Glutamatergic neuron (in vitro differentiated cells): ENCODE data around the gene KRTAP5-3. TPM values are rescaled to one million over a fixed set of nuclear protein-coding genes. Genes with fewer than 3 reads are reported as not detected.
"Not testable (repeated sequence)": the region's sequence is repeated elsewhere in the genome, so short reads cannot be mapped to it uniquely, and the experiment has no call there.

Source experiments
- DNase-seq: peaks from one replicate; pipeline ENCODE4 v3.0.0; 2022
- H3K27ac Mint-ChIP-seq: one replicate; pipeline ENCODE4 v1.8.0; 2020; ENCODE audit warnings: mild to moderate bottlenecking, mixed read lengths, inconsistent platforms; ENCODE audit not compliant: unreplicated experiment
- H3K27me3 Mint-ChIP-seq: one replicate; pipeline ENCODE4 v1.8.0; 2020; ENCODE audit warnings: mild to moderate bottlenecking, moderate library complexity, mixed read lengths, inconsistent platforms; ENCODE audit not compliant: unreplicated experiment
- H3K36me3 Mint-ChIP-seq: one replicate; pipeline ENCODE4 v1.8.0; 2020; ENCODE audit warnings: mild to moderate bottlenecking, mixed read lengths, inconsistent platforms; ENCODE audit not compliant: unreplicated experiment
- H3K4me1 Mint-ChIP-seq: one replicate; pipeline ENCODE4 v1.8.0; 2020; ENCODE audit warnings: mild to moderate bottlenecking, low read depth, mixed read lengths, inconsistent platforms; ENCODE audit not compliant: unreplicated experiment
- H3K4me3 Mint-ChIP-seq: one replicate; pipeline ENCODE4 v1.8.0; 2020; ENCODE audit warnings: mild to moderate bottlenecking, mixed read lengths, inconsistent platforms; ENCODE audit not compliant: unreplicated experiment
- H3K9me3 Mint-ChIP-seq: one replicate; pipeline ENCODE4 v1.8.0; 2020; ENCODE audit warnings: mild to moderate bottlenecking, moderate library complexity, mixed read lengths, inconsistent platforms; ENCODE audit not compliant: unreplicated experiment
- CTCF ChIP-seq: fragments of 200-600 bp; sonication (generic); IDR thresholded peaks from one replicate; pipeline ENCODE4 v1.5.0; 2021; ENCODE audit not compliant: partially characterized antibody, unreplicated experiment
- total RNA-seq: library from RNA; stranded (reverse); fragmentation: NEBNext Ultra II Directional; extraction: Animal tissue kit (Norgen Biotek cat#: 25700); gene quantifications from one replicate; pipeline ENCODE4 v1.2.1, GENCODE V29; 2021; ENCODE audit not compliant: unreplicated experiment

Gene KRTAP5-3
- total RNA-seq, 1 donor from 2014 or later = not detected

DNA sequence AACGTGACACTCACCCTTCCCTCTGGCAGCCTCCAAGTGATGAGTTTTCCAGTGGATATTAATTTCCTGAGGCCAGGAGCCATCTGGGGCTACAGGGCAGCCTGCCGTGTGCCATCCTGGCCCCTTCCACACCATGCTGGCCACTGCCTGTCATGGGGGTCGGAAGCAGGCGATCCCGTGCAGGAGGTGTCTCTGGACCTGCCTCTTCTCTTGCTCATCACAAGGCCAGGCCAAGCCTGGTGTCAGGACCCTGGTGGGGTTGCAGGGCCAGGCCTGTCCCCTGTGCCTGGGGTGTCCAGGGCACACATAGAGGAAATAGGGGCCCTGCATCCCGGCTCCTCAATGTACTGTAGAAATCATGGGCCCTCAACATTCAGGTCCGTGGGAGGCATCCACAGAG lies 3.6 kb downstream of the KRTAP5-3 start:
- DNase-seq = no peak
- H3K4me1 Mint-ChIP-seq = peaks cover 3% of the 10 kb centered on the region
- no peak overlapping the region for H3K27ac Mint-ChIP-seq
- no peaks in the 10 kb centered on the region for H3K36me3 Mint-ChIP-seq
- H3K4me3 Mint-ChIP-seq = no peak overlapping the region
- H3K27me3 Mint-ChIP-seq = peaks cover 10% of the 10 kb centered on the region
- peaks cover 16% of the 10 kb centered on the region for H3K9me3 Mint-ChIP-seq
- no peak for TF ChIP-seq CTCF

- TF ChIP-seq CTCF = no peak
- Mint-ChIP-seq H3K27me3 (peaks cover 10% of the 10 kb centered on the region), H3K4me3 (no peak overlapping the region), H3K9me3 (peaks cover 16% of the 10 kb centered on the region), H3K4me1 (peaks cover 3% of the 10 kb centered on the region), H3K36me3 (no peaks in the 10 kb centered on the region), H3K27ac (no peak overlapping the region)
- DNase-seq = no peak
Observed at GRCh38 chr11:1604181-1604580, 4.1 kb downstream of the KRTAP5-3 start.

DNA sequence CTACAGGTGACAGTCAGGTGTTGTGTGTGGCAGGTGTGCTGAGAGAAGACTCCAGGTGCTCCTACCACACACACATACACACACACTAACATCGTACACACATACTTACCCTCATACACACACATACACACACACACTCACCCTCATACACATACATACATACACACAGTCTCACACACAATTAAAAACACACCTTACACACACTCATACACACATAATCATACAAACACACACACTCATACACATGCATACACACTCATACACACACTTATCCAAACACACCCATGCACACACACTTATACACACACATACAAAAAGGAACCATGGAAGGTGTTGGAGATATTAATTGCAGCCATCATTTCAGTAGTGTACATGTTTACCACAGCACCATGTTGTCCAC lies 4.6 kb downstream of the KRTAP5-3 start:
- Mint-ChIP-seq H3K4me3 (no peak overlapping the region), H3K27me3 (peaks cover 10% of the 10 kb centered on the region), H3K4me1 (peaks cover 3% of the 10 kb centered on the region), H3K36me3 (peaks cover 2% of the 10 kb centered on the region), H3K9me3 (peaks cover 18% of the 10 kb centered on the region), H3K27ac (no peak overlapping the region)
- TF ChIP-seq CTCF = no peak
- DNase-seq = no peak

DNA sequence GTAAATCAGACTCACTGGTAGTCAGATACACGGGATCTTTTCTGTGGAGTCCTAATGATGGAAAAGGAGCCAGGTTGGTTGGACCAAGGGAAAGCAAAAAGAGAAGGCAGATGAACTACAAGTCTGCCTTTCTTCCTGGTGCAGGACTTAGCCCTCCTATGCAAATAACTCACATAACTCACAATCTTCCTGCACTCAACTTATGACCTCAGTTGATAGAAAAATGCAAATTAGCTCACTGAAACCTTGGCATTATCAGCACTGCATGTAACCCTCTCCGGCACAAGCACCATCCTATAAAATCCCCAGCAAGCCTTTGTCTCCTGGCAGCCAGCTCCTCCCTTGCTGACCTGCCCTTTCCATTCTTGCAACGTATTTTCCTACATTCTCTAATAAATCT lies 6.6 kb downstream of the KRTAP5-3 start:
- not testable (repeated sequence) for H3K27me3 Mint-ChIP-seq, H3K4me1 Mint-ChIP-seq, DNase-seq, H3K27ac Mint-ChIP-seq, H3K4me3 Mint-ChIP-seq
- Mint-ChIP-seq H3K9me3 (peaks cover 17% of the 10 kb centered on the region), H3K36me3 (peaks cover 14% of the 10 kb centered on the region)

DNA sequence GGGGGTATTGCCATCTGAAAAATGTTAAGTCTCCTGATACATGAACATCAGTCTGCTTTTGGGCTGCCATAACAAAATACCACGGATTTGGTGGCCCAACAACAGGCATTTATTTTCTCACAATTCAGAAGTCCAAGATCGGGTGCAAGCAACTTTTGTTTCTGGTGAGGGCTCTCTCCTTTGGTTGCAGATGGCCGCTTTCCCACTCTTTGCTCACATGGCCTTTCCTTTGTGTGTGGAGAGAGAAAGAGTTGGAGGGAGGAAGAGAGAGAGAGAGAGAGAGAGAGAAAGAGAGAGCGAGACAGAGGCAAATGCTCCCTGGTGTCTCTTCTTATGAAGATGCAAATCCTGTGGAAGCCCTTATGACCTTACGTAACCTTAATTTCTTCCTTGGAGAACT lies 7.6 kb downstream of the KRTAP5-3 start:
- peaks cover 9% of the 10 kb centered on the region for H3K27me3 Mint-ChIP-seq
- TF ChIP-seq CTCF = no peak
- H3K4me1 Mint-ChIP-seq = no peaks in the 10 kb centered on the region
- DNase-seq = no peak
- peaks cover 14% of the 10 kb centered on the region for H3K36me3 Mint-ChIP-seq
- H3K9me3 Mint-ChIP-seq = peaks cover 16% of the 10 kb centered on the region
- no peak overlapping the region for H3K4me3 Mint-ChIP-seq
- H3K27ac Mint-ChIP-seq = no peak overlapping the region

DNA sequence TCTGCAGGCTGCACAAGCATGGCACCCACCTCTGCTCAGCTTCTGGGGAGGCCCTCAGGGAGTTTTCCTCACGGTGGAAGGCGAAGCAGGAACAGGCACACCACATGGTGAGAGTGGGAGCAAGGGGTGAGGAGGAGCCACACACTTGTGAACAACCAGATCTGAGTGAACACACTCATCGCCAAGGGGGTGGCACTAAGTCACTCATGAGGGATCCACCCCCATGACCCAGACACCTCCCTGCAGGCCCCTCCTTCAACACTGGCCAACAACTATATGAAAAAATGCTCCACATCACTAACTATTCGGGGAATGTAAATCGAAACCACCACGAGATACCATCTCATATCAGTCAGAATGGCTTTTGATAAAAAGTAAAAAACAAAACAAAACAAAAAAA lies 9.4 kb downstream of the KRTAP5-3 start:
- peaks cover 14% of the 10 kb centered on the region for H3K36me3 Mint-ChIP-seq
- H3K4me1 Mint-ChIP-seq = no peaks in the 10 kb centered on the region
- no peak for TF ChIP-seq CTCF
- no peak overlapping the region for H3K4me3 Mint-ChIP-seq
- H3K27me3 Mint-ChIP-seq = peaks cover 9% of the 10 kb centered on the region
- H3K27ac Mint-ChIP-seq = no peak overlapping the region
- DNase-seq = no peak
- peaks cover 16% of the 10 kb centered on the region for H3K9me3 Mint-ChIP-seq

DNA sequence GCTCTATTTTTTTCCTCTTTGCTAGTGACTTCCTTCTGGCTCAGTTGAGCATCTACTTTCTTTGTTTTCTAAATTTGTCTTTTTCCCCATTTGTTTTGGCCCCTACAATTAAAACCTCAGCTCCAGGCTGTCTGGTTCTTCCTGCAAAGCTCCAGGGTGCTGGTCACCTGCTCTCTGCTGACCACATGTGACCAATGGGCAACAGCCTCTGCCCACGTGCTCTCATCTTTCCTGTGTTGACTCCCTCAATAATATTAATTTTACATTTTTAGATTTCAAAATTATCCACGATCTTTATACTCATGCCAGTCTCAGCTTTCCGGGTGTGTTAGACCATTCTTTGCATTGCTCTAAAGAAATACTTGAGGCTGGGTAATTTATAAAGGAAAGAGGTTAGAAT lies 9.9 kb downstream of the KRTAP5-3 start:
- H3K9me3 Mint-ChIP-seq = peaks cover 16% of the 10 kb centered on the region
- H3K4me1 Mint-ChIP-seq, DNase-seq, H3K27me3 Mint-ChIP-seq, H3K4me3 Mint-ChIP-seq, H3K27ac Mint-ChIP-seq: not testable (repeated sequence)
- peaks cover 14% of the 10 kb centered on the region for H3K36me3 Mint-ChIP-seq
